ENCODE measurements around the gene CNOT3. TPM values are rescaled to one million over a fixed set of nuclear protein-coding genes. Genes with fewer than 3 reads are reported as not detected.
"Not testable (repeated sequence)": the region's sequence is repeated elsewhere in the genome, so short reads cannot be mapped to it uniquely, and the experiment has no call there.

Gene CNOT3
- total RNA-seq: 39.4 TPM
- long read RNA-seq, transcript CNOT3-201 (18 exons, 2,890 nt): major isoform, 7 of 21 reads
- long read RNA-seq, partial matches to known transcripts: 5 of 21 reads
- long read RNA-seq, other reads (novel, unspliced or antisense): 9 of 21 reads

GRCh38 chr19:54137699-54138488, at the start of gene CNOT3:
TSS of gene CNOT3 (plus strand) at chr19:54137762. CDS start at chr19:54142979, 5,217 bp downstream.
- Histone ChIP-seq H3K27me3 (no peaks in the 10 kb centered on the region), H3K4me3 (peak within 1 kb of the TSS; percentile 96), H3K27ac (peak within 1 kb of the TSS; percentile 98), H3K4me1 (peaks cover 37% of the 10 kb centered on the region), H3K9me3 (no peaks in the 10 kb centered on the region), H3K36me3 (peaks cover 13% of the 10 kb centered on the region)
- intact Hi-C loops (cut with DNase I): no loop called here
- DNase-seq: peak; percentile 74
- TF ChIP-seq, protein P1, sequence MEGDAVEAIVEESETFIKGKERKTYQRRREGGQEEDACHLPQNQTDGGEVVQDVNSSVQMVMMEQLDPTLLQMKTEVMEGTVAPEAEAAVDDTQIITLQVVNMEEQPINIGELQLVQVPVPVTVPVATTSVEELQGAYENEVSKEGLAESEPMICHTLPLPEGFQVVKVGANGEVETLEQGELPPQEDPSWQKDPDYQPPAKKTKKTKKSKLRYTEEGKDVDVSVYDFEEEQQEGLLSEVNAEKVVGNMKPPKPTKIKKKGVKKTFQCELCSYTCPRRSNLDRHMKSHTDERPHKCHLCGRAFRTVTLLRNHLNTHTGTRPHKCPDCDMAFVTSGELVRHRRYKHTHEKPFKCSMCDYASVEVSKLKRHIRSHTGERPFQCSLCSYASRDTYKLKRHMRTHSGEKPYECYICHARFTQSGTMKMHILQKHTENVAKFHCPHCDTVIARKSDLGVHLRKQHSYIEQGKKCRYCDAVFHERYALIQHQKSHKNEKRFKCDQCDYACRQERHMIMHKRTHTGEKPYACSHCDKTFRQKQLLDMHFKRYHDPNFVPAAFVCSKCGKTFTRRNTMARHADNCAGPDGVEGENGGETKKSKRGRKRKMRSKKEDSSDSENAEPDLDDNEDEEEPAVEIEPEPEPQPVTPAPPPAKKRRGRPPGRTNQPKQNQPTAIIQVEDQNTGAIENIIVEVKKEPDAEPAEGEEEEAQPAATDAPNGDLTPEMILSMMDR (IDR thresholded peaks at IDR 0.05): no peak
- ATAC-seq: no peak

GRCh38 chr19:54094426-54095000, 43.0 kb upstream of the CNOT3 start:
- Histone ChIP-seq H3K4me1 (peaks cover 5% of the 10 kb centered on the region), H3K36me3 (no peaks in the 10 kb centered on the region), H3K27ac (no peak overlapping the region), H3K4me3 (no peak overlapping the region), H3K27me3 (peaks cover 11% of the 10 kb centered on the region), H3K9me3 (no peaks in the 10 kb centered on the region)
- no peak for DNase-seq
- intact Hi-C loops (cut with DNase I): no loop called here
- TF ChIP-seq, protein P1 (IDR thresholded peaks at IDR 0.05): no peak
- no peak for ATAC-seq

- Histone ChIP-seq H3K27me3 (peaks cover 11% of the 10 kb centered on the region), H3K4me1 (peaks cover 5% of the 10 kb centered on the region), H3K36me3 (no peaks in the 10 kb centered on the region), H3K9me3 (no peaks in the 10 kb centered on the region), H3K4me3 (peak overlapping the region; percentile 33), H3K27ac (no peak overlapping the region)
- intact Hi-C loops (cut with DNase I): no loop called here
- ATAC-seq (no peak), DNase-seq (no peak)
- TF ChIP-seq, protein P1 (IDR thresholded peaks at IDR 0.05): no peak
These were observed 42.3 kb upstream of the CNOT3 start for GRCh38 chr19:54095136-54095858.

DNA sequence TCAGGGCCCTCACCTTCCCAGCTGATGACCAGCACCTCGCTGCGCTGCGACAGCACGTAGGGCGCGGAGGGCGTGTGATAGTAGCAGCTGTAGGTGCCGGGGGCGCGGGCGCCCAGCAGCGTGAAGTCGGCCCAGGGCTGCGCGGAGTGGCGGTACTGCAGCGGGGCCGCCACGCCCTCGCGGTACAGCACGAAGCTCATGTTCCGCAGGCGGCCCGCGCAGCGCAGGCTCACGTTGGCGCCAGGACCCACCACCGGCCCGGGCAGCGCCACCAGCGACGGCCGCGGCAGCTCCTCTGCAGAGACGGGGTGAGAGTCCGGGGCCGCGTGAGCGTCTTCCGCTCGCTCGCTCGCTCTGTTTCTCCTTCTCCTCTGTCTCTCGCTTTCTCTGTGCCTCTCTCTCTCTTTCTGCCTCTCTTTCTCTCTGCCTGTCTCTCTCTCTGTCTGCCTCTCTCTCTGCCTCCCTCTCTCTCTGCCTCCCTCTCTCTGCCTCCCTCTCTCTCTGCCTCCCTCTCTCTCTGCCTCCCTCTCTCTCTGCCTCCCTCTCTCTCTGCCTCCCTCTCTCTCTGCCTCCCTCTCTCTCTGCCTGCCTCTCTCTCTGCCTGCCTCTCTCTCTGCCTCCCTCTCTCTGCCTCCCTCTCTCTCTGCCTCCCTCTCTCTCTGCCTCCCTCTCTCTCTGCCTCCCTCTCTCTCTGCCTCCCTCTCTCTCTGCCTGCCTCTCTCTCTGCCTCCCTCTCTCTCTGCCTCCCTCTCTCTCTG, 41.5 kb upstream of the CNOT3 start:
- Histone ChIP-seq H3K27me3 (peaks cover 11% of the 10 kb centered on the region), H3K4me3 (peak overlapping the region; percentile 33)
- H3K9me3 ChIP-seq; H3K27ac ChIP-seq; H3K4me1 ChIP-seq; H3K36me3 ChIP-seq; intact Hi-C loops (cut with DNase I): not testable (repeated sequence)
- ATAC-seq: peak; percentile 62
- DNase-seq: peak; percentile 77

DNA sequence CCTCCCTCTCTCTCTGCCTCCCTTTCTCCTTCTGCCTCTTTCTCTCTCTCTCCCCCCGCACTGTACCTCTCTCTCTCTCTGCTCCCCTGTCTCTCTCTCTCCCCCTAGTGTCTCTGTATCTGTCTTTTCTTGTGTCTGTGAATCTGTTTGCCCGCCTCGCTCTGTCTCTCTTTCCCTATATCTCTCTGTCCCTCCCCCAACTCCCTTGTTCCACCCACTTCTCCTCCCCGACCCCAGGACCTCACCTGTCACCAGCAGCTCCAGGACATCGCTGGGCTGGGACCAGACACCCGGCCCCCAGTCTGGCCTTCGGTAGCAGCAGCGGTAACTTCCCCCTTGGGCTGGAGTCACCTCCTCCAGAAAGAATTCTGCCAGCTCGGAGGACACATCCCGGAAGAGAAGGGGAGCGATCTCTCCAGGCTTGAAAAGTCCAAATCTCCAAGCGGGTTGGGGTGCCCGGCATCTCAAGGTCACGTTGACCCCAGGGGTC, 40.9 kb upstream of the CNOT3 start:
- no peaks in the 10 kb centered on the region for H3K36me3 ChIP-seq
- peaks cover 5% of the 10 kb centered on the region for H3K4me1 ChIP-seq
- intact Hi-C loops (cut with DNase I): no loop called here
- peak; percentile 13 for ATAC-seq
- no peak for DNase-seq
- H3K4me3 ChIP-seq: peak overlapping the region; percentile 17
- TF ChIP-seq, protein P1 (IDR thresholded peaks at IDR 0.05): no peak
- no peak overlapping the region for H3K27ac ChIP-seq
- H3K27me3 ChIP-seq: peaks cover 11% of the 10 kb centered on the region
- H3K9me3 ChIP-seq: no peaks in the 10 kb centered on the region

Measured in upper lobe of right lung (tissue), 1 donor.